PC-3 (cell line): ENCODE measurements around the gene ZNF79.
"Not testable (repeated sequence)": the region's sequence is repeated elsewhere in the genome, so short reads cannot be mapped to it uniquely, and the experiment has no call there.

Experiments used
- CTCF ChIP-seq: fragments of 300-600 bp; sonication (generic); conservative IDR thresholded peaks from 2 replicates; pipeline ENCODE4 v1.5.1; 2017; ENCODE audit warnings: antibody characterized with exemption, low read depth, mild to moderate bottlenecking, low read length
- EZH2 ChIP-seq: fragments of 300-600 bp; sonication (generic); IDR thresholded peaks from one replicate; pipeline ENCODE4 v1.6.1; 2017; ENCODE audit warnings: antibody characterized with exemption, mild to moderate bottlenecking, low read length; ENCODE audit not compliant: unreplicated experiment
- EZH2phosphoT487 ChIP-seq: fragments of 300-600 bp; sonication (generic); IDR thresholded peaks from 2 replicates; pipeline ENCODE4 v1.6.1; 2018; ENCODE audit warnings: mild to moderate bottlenecking, antibody characterized with exemption, low read length, borderline replicate concordance

GRCh38 chr9:127466407-127466917, 42.3 kb downstream of the ZNF79 start:
- TF ChIP-seq CTCF, EZH2, EZH2phosphoT487: not testable (repeated sequence)
